Right ventricle myocardium inferior (tissue), 1 donor: Measurements from ENCODE around the gene FHAD1. TPM values are rescaled to one million over a fixed set of nuclear protein-coding genes. Genes with fewer than 3 reads are reported as not detected.
"Not testable (repeated sequence)": the region's sequence is repeated elsewhere in the genome, so short reads cannot be mapped to it uniquely, and the experiment has no call there.

ENCODE experiments used
- ATAC-seq: fragments of 200-7000 bp; cut with Tn5 transposase; one replicate; pipeline ENCODE4 v1.9.1; 2020; ENCODE audit warnings: mild to moderate bottlenecking, moderate library complexity
- DNase-seq: peaks from one replicate; pipeline ENCODE4 v3.0.0; 2021; ENCODE audit errors: missing footprints
- intact Hi-C: fragments of 100-400 bp; cut with DNase I; formaldehyde crosslinking; loops from one replicate; pipeline ENCODE4 v1.11.0; 2022
- total RNA-seq: library from RNA; stranded (reverse); fragmentation: NEBNext Ultra II Directional; extraction: Animal tissue kit (Norgen Biotek cat#: 25700); gene quantifications from one replicate; pipeline ENCODE4 v1.2.1, GENCODE V29; 2021
- donor health status: DM: no; HTN: yes; CAD: no; lungs with severe emphysema.

FHAD1 gene
- total RNA-seq, 1 donor from 2014 or later, result not detected

GRCh38 chr1:15368888-15369287, 121.9 kb downstream of the FHAD1 start:
- intact Hi-C loops, result no loop called here
- no peak for DNase-seq
- no peak for ATAC-seq

- intact Hi-C loops, result loop anchor here (5.0 kb wide), 1 partner anchor 43 kb away; no protein-coding TSS in a partner anchor
- DNase-seq (no peak), ATAC-seq (no peak)
Observed at GRCh38 chr1:15370268-15370667, 123.2 kb downstream of the FHAD1 start.

- intact Hi-C loops, result loop anchor here (5.0 kb wide), 1 partner anchor 44 kb away; no protein-coding TSS in a partner anchor
- DNase-seq (no peak), ATAC-seq (peak; percentile 81)
Observed at GRCh38 chr1:15370781-15371520, 123.9 kb downstream of the FHAD1 start.

GRCh38 chr1:15371610-15372545, 124.9 kb downstream of the FHAD1 start:
- ATAC-seq (peak; percentile 12), DNase-seq (no peak)
- intact Hi-C loops, result loop anchor here (5.0 kb wide), 1 partner anchor 45 kb away; no protein-coding TSS in a partner anchor

GRCh38 chr1:15378729-15379128, 131.7 kb downstream of the FHAD1 start:
- ATAC-seq (no peak), DNase-seq (no peak)
- intact Hi-C loops, result no loop called here

- ATAC-seq, DNase-seq, intact Hi-C loops: not testable (repeated sequence)
Observed at GRCh38 chr1:15379151-15379550, 132.1 kb downstream of the FHAD1 start.

- no peak for DNase-seq
- no peak for ATAC-seq
- intact Hi-C loops, result no loop called here
Observed at GRCh38 chr1:15380601-15381508, 133.8 kb downstream of the FHAD1 start.

- DNase-seq (no peak), ATAC-seq (no peak)
- intact Hi-C loops, result no loop called here
Observed at GRCh38 chr1:15381805-15382204, 134.8 kb downstream of the FHAD1 start.

- intact Hi-C loops, result no loop called here
- peak; percentile 56 for DNase-seq
- ATAC-seq, result no peak
Observed at GRCh38 chr1:15382601-15383518, 135.8 kb downstream of the FHAD1 start.

GRCh38 chr1:15383810-15384209, 136.8 kb downstream of the FHAD1 start:
- ATAC-seq (no peak), DNase-seq (no peak)
- intact Hi-C loops, result no loop called here

- ATAC-seq (no peak), DNase-seq (no peak)
- intact Hi-C loops, result no loop called here
Observed at GRCh38 chr1:15384301-15384901, 137.4 kb downstream of the FHAD1 start.

- no peak for ATAC-seq
- intact Hi-C loops, result no loop called here
Observed at GRCh38 chr1:15385420-15385819, 138.4 kb downstream of the FHAD1 start.

GRCh38 chr1:15386164-15386749, 139.2 kb downstream of the FHAD1 start:
- DNase-seq (no peak), ATAC-seq (no peak)
- intact Hi-C loops, result no loop called here

More at GRCh38 chr1:15385420-15385819, 138.4 kb downstream of the FHAD1 start:
- no peak for DNase-seq

GRCh38 chr1:15388201-15388880, 141.3 kb downstream of the FHAD1 start:
- no peak for DNase-seq
- intact Hi-C loops, result no loop called here
- ATAC-seq, result no peak

- DNase-seq, ATAC-seq, intact Hi-C loops: not testable (repeated sequence)
Observed at GRCh38 chr1:15389828-15390227, 142.8 kb downstream of the FHAD1 start.

GRCh38 chr1:15390667-15391066, 143.6 kb downstream of the FHAD1 start:
- intact Hi-C loops, result no loop called here
- ATAC-seq, result no peak
- DNase-seq, result no peak
